Measurements from ENCODE around the gene COA6.
"Not testable (repeated sequence)": the region's sequence is repeated elsewhere in the genome, so short reads cannot be mapped to it uniquely, and the experiment has no call there.

Gene COA6

DNA sequence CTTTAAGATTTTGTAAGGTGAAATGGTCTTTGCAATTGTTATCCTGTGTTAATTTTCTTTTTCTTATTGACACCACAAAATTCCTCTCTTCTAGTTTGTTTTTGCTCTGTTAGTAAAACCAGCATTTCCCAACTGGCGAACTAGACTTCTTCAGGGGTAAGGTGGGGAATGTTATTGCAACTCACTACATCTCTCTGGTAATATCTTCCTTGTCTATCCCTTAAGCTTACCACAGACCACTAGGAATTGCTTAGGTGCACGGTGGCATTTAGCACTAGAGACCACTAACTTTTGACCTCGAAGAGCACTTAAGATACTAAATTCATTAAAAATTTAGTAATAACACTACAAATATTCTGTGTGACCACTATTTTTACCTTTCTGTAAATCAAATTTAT lies 4.2 kb upstream of the COA6 start:
- no peak for DNase-seq (ENCODE audit: low spot score)

DNA sequence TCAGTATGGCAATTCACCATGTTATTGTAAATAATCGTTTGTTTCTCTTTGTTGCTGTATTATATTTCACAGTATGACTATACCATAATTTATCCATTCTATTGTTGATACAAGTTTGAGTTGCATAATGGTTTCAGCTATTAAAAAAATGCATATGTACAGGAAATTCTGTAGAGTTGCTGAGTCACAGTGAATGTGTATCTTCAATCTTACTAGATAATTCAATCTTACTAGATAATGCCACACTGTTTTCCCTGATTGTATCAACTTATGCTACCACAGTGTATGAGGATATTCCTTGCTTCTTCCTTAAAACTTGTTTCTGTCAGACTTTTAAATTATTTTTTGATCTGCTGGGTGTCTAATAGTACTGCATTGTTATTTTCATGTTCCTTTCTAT lies 3.5 kb upstream of the COA6 start:
- no peak for DNase-seq (ENCODE audit: low spot score)

- DNase-seq (ENCODE audit: low spot score), result no peak
These were observed 1.8 kb upstream of the COA6 start for GRCh38 chr1:234371414-234371813.

DNA sequence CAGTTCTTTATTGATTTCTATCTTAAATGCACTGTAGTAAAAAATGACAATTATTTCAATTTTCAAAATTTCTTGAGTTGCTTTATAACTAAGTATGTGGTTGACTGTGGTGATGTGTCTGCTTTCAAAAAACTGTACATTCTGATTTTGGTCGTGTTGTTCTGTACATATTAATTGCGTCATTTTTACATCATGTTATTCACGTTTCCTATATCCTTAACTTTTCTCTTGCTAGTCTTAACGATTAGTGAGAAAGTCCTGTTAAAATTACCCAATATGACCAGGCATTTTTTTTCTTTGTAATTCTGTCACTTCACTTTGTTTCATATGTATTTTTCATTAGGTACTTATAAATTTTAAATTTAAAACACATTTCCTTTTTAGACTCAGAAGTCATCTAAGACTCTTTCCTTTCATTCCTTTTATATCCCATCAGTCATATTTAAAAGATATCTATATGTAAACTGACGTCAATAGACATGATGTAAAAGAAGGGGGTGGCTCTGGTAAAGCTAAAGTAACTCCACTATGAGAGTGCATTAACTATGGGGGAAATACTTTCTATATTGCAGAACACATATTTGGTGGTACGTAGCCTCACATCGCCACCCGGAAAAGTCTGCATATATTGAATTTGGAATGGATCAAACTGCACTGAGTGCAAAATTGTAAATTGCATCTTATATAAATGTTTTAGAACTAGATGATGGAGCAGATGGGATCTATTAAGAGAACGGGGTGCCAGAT lies 1.1 kb upstream of the COA6 start:
- no peak for DNase-seq (ENCODE audit: low spot score)

GRCh38 chr1:234373959-234374254 lies 651 bp downstream of the COA6 start:
- no peak for DNase-seq (ENCODE audit: low spot score)

GRCh38 chr1:234375672-234376071 lies 2.4 kb downstream of the COA6 start:
- DNase-seq (ENCODE audit: low spot score), result no peak

GRCh38 chr1:234379591-234380109 lies 6.4 kb downstream of the COA6 start:
- DNase-seq (ENCODE audit: low spot score), result not testable (repeated sequence)

DNA sequence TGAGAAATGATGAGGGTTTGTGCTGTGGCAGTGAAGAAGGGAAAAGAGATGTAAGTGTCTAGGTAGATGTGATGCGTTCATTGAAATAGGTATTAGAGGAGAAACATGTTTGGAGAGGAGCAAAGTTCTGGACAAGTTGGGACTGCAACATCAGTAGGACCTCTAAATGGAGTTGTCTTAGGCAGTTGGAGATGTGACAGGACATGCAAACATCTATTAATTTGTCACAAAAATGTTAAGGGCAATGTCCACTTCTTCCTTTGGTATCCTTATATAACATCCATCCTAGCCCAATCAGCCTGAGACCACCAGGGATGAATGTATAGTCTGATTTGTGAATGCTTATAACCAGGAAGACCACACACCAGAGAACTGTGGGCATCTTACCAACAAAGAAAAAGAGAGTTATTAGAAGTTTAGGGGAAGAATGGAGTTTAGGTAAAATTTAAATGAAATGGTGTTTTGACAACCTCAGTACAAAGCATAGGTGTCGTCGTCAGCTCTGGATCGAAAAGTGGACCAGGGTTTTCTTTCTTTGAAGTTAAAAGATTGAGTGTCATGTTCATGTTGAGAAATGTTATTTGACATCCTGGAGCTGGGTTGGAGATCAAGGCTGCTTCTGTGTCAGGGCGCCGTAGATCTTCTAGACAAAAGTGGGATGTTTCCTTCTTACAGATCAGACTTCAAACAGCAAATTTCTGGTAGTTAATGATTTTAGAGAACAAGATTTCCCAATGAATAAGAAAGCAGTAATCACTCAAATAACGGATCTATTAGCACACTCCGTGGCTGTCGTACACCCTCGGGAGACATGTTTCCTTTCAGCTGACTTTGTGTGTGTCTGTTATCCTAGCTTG lies 8.7 kb downstream of the COA6 start:
- no peak for DNase-seq (ENCODE audit: low spot score)

GRCh38 chr1:234386122-234386521 lies 12.9 kb downstream of the COA6 start:
- DNase-seq (ENCODE audit: low spot score), result no peak

DNA sequence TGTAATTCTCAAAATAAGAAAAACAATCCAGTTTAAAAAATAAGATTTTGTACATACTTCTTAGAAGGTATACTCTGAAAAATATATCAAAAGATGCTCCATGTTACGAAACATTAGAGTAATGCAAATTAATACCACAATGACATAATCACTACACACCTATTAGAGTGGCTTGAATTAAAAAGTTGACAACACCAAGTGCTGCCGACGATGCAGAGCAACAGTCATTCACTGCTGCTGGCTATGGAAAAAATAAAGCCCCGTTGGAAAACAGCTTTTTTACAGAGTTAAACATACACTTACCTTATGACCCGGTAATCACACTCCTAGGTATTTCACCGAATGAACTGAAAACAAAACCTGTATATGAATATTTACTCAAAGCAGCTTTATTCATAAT lies 14.8 kb downstream of the COA6 start:
- no peak for DNase-seq (ENCODE audit: low spot score)

DNA sequence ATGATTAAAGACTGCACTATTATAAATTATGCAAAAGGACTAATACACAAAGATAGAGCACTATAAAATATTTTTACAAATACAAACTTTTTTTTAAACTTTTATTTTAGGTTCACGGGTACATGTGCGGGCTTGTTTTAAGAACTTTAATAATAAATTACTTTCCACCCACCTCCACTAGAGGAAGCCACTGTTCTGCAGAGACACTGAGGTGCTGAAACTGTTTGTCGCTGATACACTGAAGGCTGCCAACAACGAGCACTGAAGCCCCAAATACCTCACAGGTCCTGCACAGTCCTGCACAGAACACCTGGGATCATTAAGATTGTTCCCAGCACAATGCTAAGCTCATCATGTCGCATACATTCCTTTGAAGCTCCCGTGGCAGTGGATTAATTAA lies 19.9 kb downstream of the COA6 start:
- no peak for DNase-seq (ENCODE audit: low spot score)

GRCh38 chr1:234395297-234395696 lies 22.0 kb downstream of the COA6 start:
- DNase-seq (ENCODE audit: low spot score), result no peak

DNA sequence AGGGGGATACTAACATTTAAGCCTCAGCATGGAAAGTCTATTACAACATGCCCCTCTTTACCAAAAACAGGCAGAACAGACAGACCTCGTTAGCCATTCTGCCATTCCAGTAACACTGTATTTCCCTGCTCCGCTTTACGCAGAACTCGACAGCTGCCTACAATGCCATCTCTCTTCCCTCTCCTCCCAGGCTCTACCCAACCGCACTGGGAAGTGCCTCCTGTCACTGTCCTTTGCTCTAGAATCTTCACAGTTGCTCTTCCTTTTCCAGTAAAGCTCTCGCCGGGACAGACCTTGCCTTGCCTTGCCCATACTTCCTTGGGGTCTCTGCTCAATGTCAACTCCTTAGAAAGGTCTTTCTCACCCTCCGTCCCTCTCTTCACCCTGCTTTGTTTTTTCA lies 22.8 kb downstream of the COA6 start:
- DNase-seq (ENCODE audit: low spot score), result no peak

GRCh38 chr1:234396871-234397270 lies 23.6 kb downstream of the COA6 start:
- DNase-seq (ENCODE audit: low spot score), result peak; percentile 15

GRCh38 chr1:234397732-234398131 lies 24.5 kb downstream of the COA6 start:
- no peak for DNase-seq (ENCODE audit: low spot score)

GRCh38 chr1:234398849-234399381 lies 25.7 kb downstream of the COA6 start:
- DNase-seq (ENCODE audit: low spot score), result no peak

DNA sequence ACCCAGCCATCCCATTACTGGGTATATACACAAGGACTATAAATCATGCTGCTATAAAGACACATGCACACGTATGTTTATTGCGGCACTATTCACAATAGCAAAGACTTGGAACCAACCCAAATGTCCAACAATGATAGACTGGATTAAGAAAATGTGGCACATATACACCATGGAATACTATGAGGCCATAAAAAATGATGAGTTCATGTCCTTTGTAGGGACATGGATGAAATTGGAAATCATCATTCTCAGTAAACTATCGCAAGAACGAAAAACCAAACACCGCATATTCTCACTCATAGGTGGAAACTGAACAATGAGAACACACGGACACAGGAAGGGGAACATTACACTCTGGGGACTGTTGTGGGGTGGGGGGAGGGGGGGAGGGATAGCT lies 26.3 kb downstream of the COA6 start:
- DNase-seq (ENCODE audit: low spot score), result not testable (repeated sequence)

GRCh38 chr1:234400773-234401172 lies 27.5 kb downstream of the COA6 start:
- DNase-seq (ENCODE audit: low spot score), result no peak

DNA sequence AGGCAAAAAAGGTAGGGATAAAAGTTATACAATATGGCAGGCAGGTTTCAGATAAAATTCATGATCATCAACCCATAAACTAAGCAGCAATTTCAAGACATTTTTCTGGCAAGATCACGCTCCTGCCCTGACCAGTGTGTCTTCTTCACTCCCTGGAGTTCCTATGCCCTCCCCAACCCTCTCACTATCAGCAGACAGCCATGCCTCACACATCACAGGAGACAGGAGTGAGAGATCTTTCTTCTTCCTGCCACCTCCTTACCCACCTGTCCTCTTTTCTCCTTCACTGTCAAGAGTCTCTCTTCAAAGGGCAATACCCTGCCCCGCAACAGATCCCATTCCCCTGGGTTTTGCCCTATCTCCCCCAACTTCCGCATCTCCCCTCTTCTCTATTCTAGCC lies 28.4 kb downstream of the COA6 start:
- no peak for DNase-seq (ENCODE audit: low spot score)

DNA sequence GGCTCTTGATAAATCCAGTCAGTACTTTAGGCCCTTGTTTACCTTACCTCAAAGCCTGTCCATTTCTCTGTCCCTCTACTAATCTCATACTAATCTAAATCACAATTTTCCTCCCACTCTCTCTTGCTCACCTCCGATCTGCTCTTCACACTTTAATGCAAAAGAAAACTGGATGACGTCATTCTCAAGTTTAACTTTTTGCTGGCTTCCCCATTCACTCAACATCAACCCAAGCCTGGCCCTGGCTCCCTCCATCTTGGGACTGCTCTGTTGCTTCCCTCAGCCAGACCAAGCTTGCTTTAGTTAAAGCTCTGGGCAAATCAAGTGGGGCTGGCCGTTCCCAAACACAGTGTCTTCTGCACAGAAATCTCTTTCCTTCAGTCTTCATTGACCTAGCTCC lies 29.7 kb downstream of the COA6 start:
- DNase-seq (ENCODE audit: low spot score), result no peak

DNA sequence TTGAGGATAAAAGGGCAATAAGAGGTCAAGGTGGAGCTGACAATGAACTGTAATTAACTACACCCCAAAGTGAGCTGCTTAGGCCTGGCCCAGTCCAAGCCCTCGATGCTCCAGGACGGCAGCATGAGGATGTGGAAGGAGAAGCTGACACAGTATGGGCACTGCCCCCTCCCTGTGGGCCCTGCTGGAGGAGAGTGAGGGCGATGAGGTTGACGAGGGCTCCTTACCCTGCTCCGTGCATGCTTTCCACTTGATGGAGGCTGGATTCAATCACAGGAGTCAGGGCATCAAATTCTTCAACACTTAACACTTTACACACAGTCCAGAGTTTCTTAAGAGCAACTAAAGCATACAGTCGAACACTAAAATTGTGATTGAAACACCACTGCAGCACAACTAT lies 32.4 kb downstream of the COA6 start:
- no peak for DNase-seq (ENCODE audit: low spot score)

- DNase-seq (ENCODE audit: low spot score), result no peak
These were observed 33.6 kb downstream of the COA6 start for GRCh38 chr1:234406871-234407270.

GRCh38 chr1:234408757-234409156 lies 35.5 kb downstream of the COA6 start:
- no peak for DNase-seq (ENCODE audit: low spot score)

Measured in SK-N-DZ (cell line).